ENCODE data around the gene PTTG1IP. TPM values are rescaled to one million over a fixed set of nuclear protein-coding genes. Genes with fewer than 3 reads are reported as not detected.
A peak's percentile ranks its signal among the peaks of the same experiment; 100 is the strongest.

PTTG1IP gene
- total RNA-seq, 4 donors from 2014 or later: 108 to 202 (median 146) TPM

DNA sequence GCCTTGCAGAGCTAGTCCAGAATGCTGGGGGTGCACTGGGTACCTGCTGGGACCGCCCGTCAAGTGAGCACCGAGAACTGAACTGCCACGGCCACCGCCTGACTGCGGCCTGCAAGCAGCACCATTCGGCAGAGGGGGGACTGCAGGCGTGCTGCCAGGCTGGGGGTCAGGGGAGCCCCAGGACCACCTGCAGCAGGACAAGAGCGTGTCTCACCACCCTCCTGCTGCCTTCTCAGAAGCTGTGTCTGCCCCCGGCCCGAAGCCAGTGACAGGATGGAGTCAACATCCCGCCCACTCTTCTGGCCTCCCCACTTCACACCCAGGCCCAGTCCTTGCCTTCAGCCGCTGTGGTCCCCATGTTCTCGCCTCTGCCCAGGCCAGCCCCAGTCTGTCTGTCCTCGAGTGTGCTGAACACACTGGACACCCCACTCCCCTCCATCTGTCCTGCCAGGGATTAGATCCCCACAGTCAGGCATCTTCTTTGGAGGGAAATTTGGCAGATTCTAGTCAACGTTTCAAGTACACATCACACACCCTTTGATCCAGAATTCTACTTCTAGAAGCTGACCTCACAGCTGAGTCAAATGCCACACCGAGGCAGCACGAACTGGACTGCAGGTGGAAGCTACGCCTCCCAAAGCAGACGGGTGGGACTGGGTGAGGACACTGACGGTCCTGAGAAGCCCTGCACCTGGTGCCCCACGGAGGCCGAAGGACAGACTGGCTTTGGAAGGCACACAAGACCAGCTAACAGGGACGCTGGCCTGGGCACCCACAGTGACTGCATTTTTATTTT lies 26.0 kb downstream of the PTTG1IP start:
- Histone ChIP-seq H3K27me3 (no peaks in the 10 kb centered on the region), H3K4me1 (peaks cover 0 to 13% of the 10 kb centered on the region in 2 donors), H3K9me3 (no peaks in the 10 kb centered on the region), H3K36me3 (no peaks in the 10 kb centered on the region), H3K4me3 (no peak overlapping the region), H3K27ac (no peak overlapping the region)
- intact Hi-C loops (cut with DNase I; ENCODE audit: low total_unique reads): no loop called here
- TF ChIP-seq POLR2A (IDR thresholded peaks at IDR 0.05): no peak
- DNase-seq: no peak

DNA sequence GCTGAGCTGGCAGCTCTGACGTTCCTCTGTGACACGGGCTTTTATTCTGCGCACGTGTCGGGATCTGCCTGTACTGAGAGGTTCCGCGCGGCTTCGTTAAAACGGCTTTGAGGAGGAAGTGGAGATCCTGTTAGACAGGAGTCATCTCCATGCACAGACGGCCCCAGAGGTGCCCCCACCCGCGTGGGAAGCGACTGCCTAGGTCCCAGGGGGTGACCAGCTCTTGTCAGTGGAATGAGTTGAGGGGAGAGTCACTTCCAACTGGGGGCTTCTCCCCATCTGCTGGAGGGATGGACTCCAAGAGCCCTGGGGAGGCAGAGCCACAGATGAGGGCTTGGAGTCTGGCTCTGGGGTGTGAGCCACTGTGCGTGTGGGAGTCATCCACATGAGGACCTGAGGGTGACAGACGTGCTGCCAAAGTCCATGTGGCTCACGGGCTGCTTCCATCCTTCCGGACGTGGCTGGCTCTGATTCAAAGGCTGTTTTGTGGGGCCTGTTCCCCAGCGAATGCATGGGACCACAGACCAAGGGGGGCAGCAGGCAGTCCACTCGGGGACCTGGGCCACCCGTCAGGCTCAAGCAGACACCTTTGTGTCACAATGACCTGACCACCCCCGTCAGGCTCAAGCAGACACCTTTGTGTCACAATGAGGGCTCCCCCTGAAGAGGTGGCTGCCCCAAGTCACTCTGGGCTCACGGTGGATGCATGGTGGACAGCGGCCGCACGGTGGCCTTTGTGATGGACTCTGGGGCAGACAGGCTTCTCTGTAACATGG lies 26.8 kb downstream of the PTTG1IP start:
- Histone ChIP-seq H3K9me3 (no peaks in the 10 kb centered on the region), H3K36me3 (no peaks in the 10 kb centered on the region), H3K27me3 (no peaks in the 10 kb centered on the region), H3K27ac (peak overlapping the region in 1 of 2 donors; percentile 2), H3K4me3 (no peak overlapping the region), H3K4me1 (peaks cover 0 to 13% of the 10 kb centered on the region in 2 donors)
- intact Hi-C loops (cut with DNase I; ENCODE audit: low total_unique reads): no loop called here
- TF ChIP-seq POLR2A (IDR thresholded peaks at IDR 0.05): no peak
- TF ChIP-seq, protein P1, sequence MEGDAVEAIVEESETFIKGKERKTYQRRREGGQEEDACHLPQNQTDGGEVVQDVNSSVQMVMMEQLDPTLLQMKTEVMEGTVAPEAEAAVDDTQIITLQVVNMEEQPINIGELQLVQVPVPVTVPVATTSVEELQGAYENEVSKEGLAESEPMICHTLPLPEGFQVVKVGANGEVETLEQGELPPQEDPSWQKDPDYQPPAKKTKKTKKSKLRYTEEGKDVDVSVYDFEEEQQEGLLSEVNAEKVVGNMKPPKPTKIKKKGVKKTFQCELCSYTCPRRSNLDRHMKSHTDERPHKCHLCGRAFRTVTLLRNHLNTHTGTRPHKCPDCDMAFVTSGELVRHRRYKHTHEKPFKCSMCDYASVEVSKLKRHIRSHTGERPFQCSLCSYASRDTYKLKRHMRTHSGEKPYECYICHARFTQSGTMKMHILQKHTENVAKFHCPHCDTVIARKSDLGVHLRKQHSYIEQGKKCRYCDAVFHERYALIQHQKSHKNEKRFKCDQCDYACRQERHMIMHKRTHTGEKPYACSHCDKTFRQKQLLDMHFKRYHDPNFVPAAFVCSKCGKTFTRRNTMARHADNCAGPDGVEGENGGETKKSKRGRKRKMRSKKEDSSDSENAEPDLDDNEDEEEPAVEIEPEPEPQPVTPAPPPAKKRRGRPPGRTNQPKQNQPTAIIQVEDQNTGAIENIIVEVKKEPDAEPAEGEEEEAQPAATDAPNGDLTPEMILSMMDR (IDR thresholded peaks at IDR 0.05): no peak
- no peak for DNase-seq

DNA sequence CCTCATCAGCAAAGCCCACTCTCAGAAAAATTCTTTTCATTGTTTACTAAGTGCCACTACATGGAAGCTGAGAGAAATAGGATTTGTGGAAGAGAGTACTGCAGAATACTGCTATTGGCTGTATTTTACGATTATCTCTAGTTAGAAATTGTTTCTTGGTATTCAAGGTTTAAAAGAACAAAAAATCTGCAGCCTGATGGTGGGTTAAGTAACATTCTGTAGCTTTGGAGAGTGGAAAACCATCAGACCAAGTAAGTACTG lies 27.3 kb downstream of the PTTG1IP start:
- Histone ChIP-seq H3K4me1 (peaks cover 0 to 13% of the 10 kb centered on the region in 2 donors), H3K9me3 (no peaks in the 10 kb centered on the region), H3K4me3 (peak overlapping the region in 1 of 2 donors; percentile 32), H3K36me3 (no peaks in the 10 kb centered on the region), H3K27me3 (no peaks in the 10 kb centered on the region), H3K27ac (peak overlapping the region in 1 of 2 donors; percentile 2)
- intact Hi-C loops (cut with DNase I; ENCODE audit: low total_unique reads): no loop called here
- TF ChIP-seq, protein P1 (IDR thresholded peaks at IDR 0.05): no peak
- no peak for TF ChIP-seq POLR2A (IDR thresholded peaks at IDR 0.05)
- DNase-seq: no peak

DNA sequence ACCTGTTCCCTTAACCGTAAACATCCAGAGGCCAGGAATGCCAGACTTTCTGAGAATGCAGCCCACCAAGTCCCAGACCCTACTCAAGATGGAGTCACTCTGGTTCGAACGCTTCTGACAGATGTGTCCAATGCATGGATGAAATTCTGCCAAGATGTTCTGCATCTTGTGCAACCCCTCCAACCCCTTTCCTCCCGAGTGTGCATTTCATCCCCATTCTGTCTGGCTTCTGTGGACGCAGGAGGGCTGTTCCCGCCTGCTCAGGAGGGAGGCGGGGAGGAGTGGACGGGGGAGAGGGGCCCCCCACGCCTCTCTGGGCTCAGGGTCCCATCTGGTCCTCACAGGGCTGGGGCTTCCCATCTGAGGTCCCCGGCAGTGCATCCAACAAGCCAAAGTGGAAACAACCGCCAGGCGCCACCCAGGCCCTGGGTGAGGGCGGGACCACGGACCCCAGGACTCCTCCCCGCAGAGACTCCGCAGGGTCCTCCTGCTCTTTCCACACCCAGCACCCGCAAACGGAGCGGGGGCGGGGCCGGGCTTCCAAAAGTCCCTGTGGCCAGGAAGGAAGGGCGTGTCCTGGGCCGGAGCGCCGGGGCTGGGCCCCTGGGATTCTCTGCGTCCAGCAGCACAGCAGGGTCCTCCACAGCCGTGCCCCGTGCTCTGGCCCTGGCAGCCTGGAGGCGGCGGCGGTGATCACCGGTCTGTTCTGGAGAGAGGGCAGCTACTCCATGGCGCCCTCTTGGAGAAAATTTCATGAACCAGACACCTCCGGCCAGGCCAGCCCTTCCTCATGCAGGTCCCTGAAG lies 27.9 kb downstream of the PTTG1IP start:
- Histone ChIP-seq H3K4me3 (peak overlapping the region in 1 of 2 donors; percentile 32), H3K27ac (peak overlapping the region in 1 of 2 donors; percentile 2), H3K4me1 (peaks cover 0 to 13% of the 10 kb centered on the region in 2 donors), H3K27me3 (no peaks in the 10 kb centered on the region), H3K36me3 (no peaks in the 10 kb centered on the region), H3K9me3 (no peaks in the 10 kb centered on the region)
- no peak for TF ChIP-seq POLR2A (IDR thresholded peaks at IDR 0.05)
- TF ChIP-seq, protein P1 (IDR thresholded peaks at IDR 0.05): peak in 2 of 4 experiments; percentile 21 to 29
- DNase-seq: peak; percentile 37 to 54
- intact Hi-C loops (cut with DNase I; ENCODE audit: low total_unique reads): no loop called here

DNA sequence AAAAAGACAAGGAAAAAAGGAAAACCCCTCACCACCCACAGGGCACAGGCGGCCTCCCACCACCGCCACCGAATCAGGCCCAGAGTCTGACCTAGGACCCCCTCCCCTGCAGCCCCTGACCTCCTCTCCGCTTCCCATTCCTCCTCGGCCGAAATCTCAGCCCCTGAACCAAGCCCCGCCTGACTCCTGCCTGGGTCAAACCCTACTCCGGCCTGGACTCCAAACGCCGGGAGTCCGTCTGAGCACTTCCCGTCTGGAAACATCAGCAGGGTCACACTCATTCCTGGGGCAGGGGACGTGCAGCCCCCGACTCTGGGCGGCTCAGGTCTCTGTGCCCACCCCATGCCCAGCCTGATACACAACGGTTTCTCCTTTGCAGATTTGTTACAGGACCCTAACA lies 29.2 kb downstream of the PTTG1IP start:
- Histone ChIP-seq H3K27ac (no peak overlapping the region), H3K4me3 (no peak overlapping the region), H3K4me1 (peaks cover 0 to 13% of the 10 kb centered on the region in 2 donors), H3K27me3 (no peaks in the 10 kb centered on the region), H3K9me3 (no peaks in the 10 kb centered on the region), H3K36me3 (no peaks in the 10 kb centered on the region)
- intact Hi-C loops (cut with DNase I; ENCODE audit: low total_unique reads): no loop called here
- no peak for DNase-seq
- TF ChIP-seq, protein P1 (IDR thresholded peaks at IDR 0.05): no peak
- no peak for TF ChIP-seq POLR2A (IDR thresholded peaks at IDR 0.05)

All from uterus (tissue), 4 donors.